K562 (cell line): Measurements from ENCODE around the gene TUBD1. TPM values are rescaled to one million over a fixed set of nuclear protein-coding genes. Genes with fewer than 3 reads are reported as not detected.
A peak's percentile ranks its signal among the peaks of the same experiment; 100 is the strongest.

Experiments
- CCNT2 ChIP-seq: IDR thresholded peaks from 2 replicates; pipeline ENCODE4 v1.6.1; 2011; ENCODE audit warnings: borderline replicate concordance, low read depth, mild to moderate bottlenecking, moderate library complexity, mixed read lengths, low read length; ENCODE audit not compliant: insufficient read length; ENCODE audit errors: extremely low read depth
- ELF1 ChIP-seq: fragments of 200-800 bp; sonication (Bioruptor generic); IDR thresholded peaks from 2 replicates; pipeline ENCODE4 v1.6.1; 2016; ENCODE audit warnings: missing genetic modification characterization, missing compliant biosample characterization
- ELF2 ChIP-seq: fragments of 250-450 bp; sonication (Bioruptor Pico); IDR thresholded peaks from 2 replicates; pipeline ENCODE4 v1.5.0; 2021; ENCODE audit warnings: mild to moderate bottlenecking
- ETS1 ChIP-seq: conservative IDR thresholded peaks from 2 replicates; pipeline ENCODE4 v1.6.1; 2011; ENCODE audit warnings: low read depth, mild to moderate bottlenecking, low read length; ENCODE audit not compliant: control insufficient read depth
- GABPA ChIP-seq: fragments of 200-800 bp; sonication (Bioruptor generic); conservative IDR thresholded peaks from 2 replicates; pipeline ENCODE4 v1.6.1; 2016; ENCODE audit warnings: low read depth, missing genetic modification characterization, missing compliant biosample characterization
- HDAC2 ChIP-seq: fragments of 450-650 bp; IDR thresholded peaks from 2 replicates; pipeline ENCODE4 v1.6.1; 2016; ENCODE audit warnings: mild to moderate bottlenecking
- HMG20A ChIP-seq: fragments of 450-650 bp; formaldehyde crosslinking; conservative IDR thresholded peaks from 2 replicates; pipeline ENCODE4 v1.4.0; 2020; ENCODE audit warnings: mild to moderate bottlenecking, mixed read lengths
- JUND ChIP-seq, 2 experiments: IDR thresholded peaks; 2 replicates in 1 of 2; 3 replicates in 1 of 2; pipeline ENCODE4 v1.6.1; 2011; ENCODE audit warnings: borderline replicate concordance in 2 of 2, low read depth in 2 of 2, low read length in 2 of 2, improper control_type of control experiment in 1 of 2, missing biosample characterization in 1 of 2, missing genetic modification characterization in 1 of 2, missing genetic modification reagents in 1 of 2
- KHSRP ChIP-seq: fragments of 450-650 bp; IDR thresholded peaks from 2 replicates; pipeline ENCODE4 v1.6.1; 2017
- MBD2 ChIP-seq: sonication (generic); IDR thresholded peaks from 2 replicates; pipeline ENCODE4 v1.6.1; 2016; ENCODE audit warnings: low read depth, borderline replicate concordance
- NFIX ChIP-seq: fragments of 250-450 bp; sonication (Bioruptor Pico); IDR thresholded peaks from 2 replicates; pipeline ENCODE4 v1.4.0; 2020; ENCODE audit warnings: low read depth, mild to moderate bottlenecking, moderate library complexity
- NR1H2 ChIP-seq: sonication (generic); formaldehyde crosslinking; IDR thresholded peaks from 2 replicates; pipeline ENCODE4 v1.4.0; 2020; ENCODE audit warnings: mild to moderate bottlenecking, missing genetic modification reagents
- PHF21A ChIP-seq: fragments of 450-650 bp; IDR thresholded peaks from 2 replicates; pipeline ENCODE4 v1.6.1; 2017; ENCODE audit warnings: low read depth, borderline replicate concordance
- PKNOX1 ChIP-seq: fragments of 450-650 bp; IDR thresholded peaks from 2 replicates; pipeline ENCODE4 v1.6.1; 2016
- POLR2B ChIP-seq: fragments of 450-650 bp; IDR thresholded peaks from 2 replicates; pipeline ENCODE4 v1.6.1; 2018; ENCODE audit warnings: low read depth; ENCODE audit not compliant: partially characterized antibody
- POU5F1 ChIP-seq: fragments of 150-350 bp; IDR thresholded peaks from 2 replicates; pipeline ENCODE4 v1.6.1; 2014; ENCODE audit warnings: borderline replicate concordance, low read length, low read depth, mild to moderate bottlenecking; ENCODE audit not compliant: partially characterized antibody
- SMAD1 ChIP-seq: fragments of 150-350 bp; IDR thresholded peaks from 2 replicates; pipeline ENCODE4 v1.6.1; 2014; ENCODE audit warnings: low read length, low read depth; ENCODE audit not compliant: partially characterized antibody
- SMAD4 ChIP-seq: fragments of 250-450 bp; sonication (Bioruptor Pico); conservative IDR thresholded peaks from 2 replicates; pipeline ENCODE4 v1.8.0; 2021; ENCODE audit warnings: inconsistent platforms, mild to moderate bottlenecking, moderate library complexity
- SRF ChIP-seq, 2 experiments: fragments of 250-450, 450-650 bp in 1 of 2; sonication (Bioruptor Pico) in 1 of 2; sonication (generic) in 1 of 2; formaldehyde crosslinking; IDR thresholded peaks; 2 replicates each; pipeline versions ENCODE4 v1.5.0 to v1.5.1; 2020 to 2022; ENCODE audit warnings: mild to moderate bottlenecking in 1 of 2, missing genetic modification reagents in 1 of 2
- U2AF2 ChIP-seq: fragments of 200-400 bp; formaldehyde crosslinking; optimal IDR thresholded peaks from 2 replicates; pipeline ENCODE3; 2017; ENCODE audit warnings: low read depth, mild to moderate bottlenecking, low read length
- ZFP36 ChIP-seq: fragments of 150-350 bp; IDR thresholded peaks from 2 replicates; pipeline ENCODE4 v1.6.1; 2018; ENCODE audit warnings: low read length, low read depth; ENCODE audit not compliant: partially characterized antibody
- ZNF408 ChIP-seq: fragments of 250-450 bp; sonication (Bioruptor Pico); IDR thresholded peaks from 2 replicates; pipeline ENCODE4 v1.4.0; 2020; ENCODE audit warnings: low read depth, mild to moderate bottlenecking, moderate library complexity
- ZNF449 ChIP-seq: fragments of 250-450 bp; sonication (Bioruptor Pico); IDR thresholded peaks from 2 replicates; pipeline ENCODE4 v1.8.0; 2022; ENCODE audit warnings: moderate library complexity, mild to moderate bottlenecking, inconsistent platforms
- ZNF561 ChIP-seq: fragments of 450-650 bp; formaldehyde crosslinking; conservative IDR thresholded peaks from 2 replicates; pipeline ENCODE4 v1.4.0; 2020; ENCODE audit warnings: mild to moderate bottlenecking, moderate library complexity
- ZNF589 ChIP-seq: fragments of 200-800 bp; sonication (Bioruptor generic); IDR thresholded peaks from 2 replicates; pipeline ENCODE4 v1.6.1; 2016; ENCODE audit warnings: low read depth, missing genetic modification characterization, missing compliant biosample characterization
- polyA plus RNA-seq, 8 experiments: library from polyadenylated mRNA; depleted of rRNA in 4 of 8; stranded (reverse) in 5 of 8; unstranded in 3 of 8; fragments of >200 nt; fragmentation: Nextera tagmentation in 2 of 8; fragmentation: Illumina TruSeq in 1 of 8; extraction: Ambion mirVana in 2 of 8; extraction: Trizol in 1 of 8; gene quantifications; 2 replicates each; pipeline versions ENCODE4 v1.2.1 to v1.2.3, GENCODE V29; 2011 to 2014; ENCODE audit warnings: inconsistent platforms in 1 of 8, missing spikeins in 1 of 8
- total RNA-seq, 7 experiments: library from RNA; depleted of rRNA in 6 of 7; stranded (reverse); fragments of >200 nt in 6 of 7; fragmentation: Illumina TruSeq in 2 of 7; extraction: Trizol in 2 of 7; gene quantifications; 2 replicates each; pipeline versions ENCODE4 v1.2.1 to v1.2.3, GENCODE V29; 2011 to 2021; ENCODE audit warnings: low replicate concordance in 1 of 7

TUBD1 gene
- total and polyA plus RNA-seq, 9 of the 15 experiments (the other 6 are each of a cell fraction or from before 2014, with no cell fraction given), result 10.8 to 35.3 (median 17.9) TPM

GRCh38 chr17:59892924-59893675 lies at the start of gene TUBD1, which contains the start of gene RPS6KB1 (continued):
- no peak; the same call in 1 of the 2 replicates for TF ChIP-seq ETS1
- no peak for TF ChIP-seq U2AF2
- TF ChIP-seq ELF2 (CRISPR knock-in tag), result no peak
- TF ChIP-seq PKNOX1, result 0 out of 2 replicates have a peak, but pooled peaks have one; percentile 9
- no peak for TF ChIP-seq ZNF449 (CRISPR knock-in tag)
- no peak for TF ChIP-seq SRF (CRISPR knock-in tag; IDR thresholded peaks at IDR 0.05)
- TF ChIP-seq POU5F1, result peak; percentile 93
- 0 out of 2 replicates have a peak, but pooled peaks have one; percentile 45 for TF ChIP-seq JUND (IDR thresholded peaks at IDR 0.05; ENCODE audit: borderline replicate concordance, low read depth, low read length)
- no peak for TF ChIP-seq JUND (tag; IDR thresholded peaks at IDR 0.05; ENCODE audit: borderline replicate concordance, low read depth, low read length)
- peak; percentile 65 for TF ChIP-seq SMAD1
- TF ChIP-seq NR1H2 (CRISPR knock-in tag), result no peak
- no peak for TF ChIP-seq PHF21A
- no peak for TF ChIP-seq ZFP36
- no peak for TF ChIP-seq ELF1 (tag)
- no peak for TF ChIP-seq GABPA (tag)
- no peak for TF ChIP-seq ZNF561 (CRISPR knock-in tag)
- peak; percentile 74 for TF ChIP-seq MBD2
- no peak for TF ChIP-seq ZNF408
- TF ChIP-seq POLR2B, result peak; percentile 99
- TF ChIP-seq HMG20A (CRISPR knock-in tag), result no peak
- TF ChIP-seq KHSRP, result no peak
- TF ChIP-seq CCNT2, result no peak
- no peak for TF ChIP-seq NFIX (CRISPR knock-in tag)
- TF ChIP-seq ZNF589 (CRISPR knock-in tag), result no peak
- peak; percentile 23; the same call in 1 of the 2 replicates for TF ChIP-seq SMAD4
- TF ChIP-seq HDAC2, result no peak
